ENCODE results near the gene EXOC1L.

GRCh38 chr4:55808632-55809031 lies 11.0 kb upstream of the EXOC1L start:
- TF ChIP-seq FOXA1 (IDR thresholded peaks at IDR 0.05) (no peak), BHLHE40 (IDR thresholded peaks at IDR 0.05; ENCODE audit: borderline replicate concordance) (no peak), TARDBP (IDR thresholded peaks at IDR 0.05) (no peak), ELF4 (IDR thresholded peaks at IDR 0.05) (no peak), ZNF384 (IDR thresholded peaks at IDR 0.05) (no peak)

All from HEK293T (cell line).